ENCODE data around the gene MAN2A2.
A peak's percentile ranks its signal among the peaks of the same experiment; 100 is the strongest.

MAN2A2 gene

GRCh38 chr15:90945091-90945490 is 42.0 kb downstream of the MAN2A2 start:
- H3K9me3 ChIP-seq (ENCODE audit: insufficient read depth, low read depth, low read length): no peaks in the 10 kb centered on the region
- no peaks in the 10 kb centered on the region for H3K4me1 ChIP-seq (ENCODE audit: insufficient read depth, low read length)
- peaks cover 85% of the 10 kb centered on the region for H3K36me3 ChIP-seq (ENCODE audit: insufficient read depth, low read length)
- 98% methylated on average over 7 of the region's 7 CpGs for WGBS
- H3K9ac ChIP-seq (ENCODE audit: low read depth, low read length): no peak overlapping the region
- H3K4me3 ChIP-seq (ENCODE audit: low read length): no peak overlapping the region
- no peaks in the 10 kb centered on the region for H3K27me3 ChIP-seq (ENCODE audit: insufficient read depth, low read length)
- no peak overlapping the region for H3K27ac ChIP-seq (ENCODE audit: low read depth, low read length)

GRCh38 chr15:90946538-90946937 is 43.4 kb downstream of the MAN2A2 start:
- Histone ChIP-seq H3K4me1 (ENCODE audit: insufficient read depth, low read length) (no peaks in the 10 kb centered on the region), H3K27me3 (ENCODE audit: insufficient read depth, low read length) (no peaks in the 10 kb centered on the region)
- 96% methylated on average over 16 of the region's 16 CpGs for WGBS

DNA sequence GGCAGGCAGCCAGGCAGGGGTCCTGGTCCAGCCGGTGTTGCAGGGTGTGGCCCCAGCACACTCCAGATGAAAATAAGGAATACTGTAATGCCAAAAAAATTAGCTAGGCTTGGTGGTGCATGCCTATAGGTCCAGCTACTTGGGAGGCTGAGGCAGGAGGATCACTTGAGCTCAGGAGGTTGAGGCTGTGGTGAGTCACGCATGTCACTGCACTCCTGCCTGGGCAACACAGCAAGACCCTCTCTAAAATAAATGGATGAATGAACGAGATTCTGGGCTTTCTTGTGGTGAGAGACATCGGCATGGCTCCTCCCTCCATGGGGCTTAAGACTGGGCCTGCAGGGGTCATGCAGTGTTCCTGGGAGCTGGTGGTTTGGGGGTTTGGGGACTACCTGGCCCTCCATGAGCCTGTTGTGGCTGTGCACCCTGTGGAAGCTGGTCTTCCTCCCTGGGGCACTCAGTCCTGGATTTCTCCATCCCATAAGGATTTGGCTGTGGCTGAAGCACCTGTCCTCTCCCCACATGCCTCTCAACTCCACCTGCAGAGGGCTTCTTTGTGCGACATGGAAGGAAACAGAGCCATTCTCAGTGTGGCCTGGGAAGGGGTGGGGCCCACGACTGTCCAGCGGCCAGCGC is 44.0 kb downstream of the MAN2A2 start:
- 95% methylated on average over 8 of the region's 8 CpGs for WGBS
- H3K9me3 ChIP-seq (ENCODE audit: insufficient read depth, low read depth, low read length): no peaks in the 10 kb centered on the region
- H3K36me3 ChIP-seq (ENCODE audit: insufficient read depth, low read length): peaks cover 88% of the 10 kb centered on the region
- H3K9ac ChIP-seq (ENCODE audit: low read depth, low read length): no peak overlapping the region
- H3K4me3 ChIP-seq (ENCODE audit: low read length): no peak overlapping the region
- H3K4me1 ChIP-seq (ENCODE audit: insufficient read depth, low read length): no peaks in the 10 kb centered on the region
- no peaks in the 10 kb centered on the region for H3K27me3 ChIP-seq (ENCODE audit: insufficient read depth, low read length)
- H3K27ac ChIP-seq (ENCODE audit: low read depth, low read length): no peak overlapping the region

More at GRCh38 chr15:90946538-90946937, 43.4 kb downstream of the MAN2A2 start:
- Histone ChIP-seq H3K27ac (ENCODE audit: low read depth, low read length) (no peak overlapping the region), H3K36me3 (ENCODE audit: insufficient read depth, low read length) (peaks cover 86% of the 10 kb centered on the region), H3K9me3 (ENCODE audit: insufficient read depth, low read depth, low read length) (no peaks in the 10 kb centered on the region), H3K4me3 (ENCODE audit: low read length) (no peak overlapping the region), H3K9ac (ENCODE audit: low read depth, low read length) (no peak overlapping the region)

DNA sequence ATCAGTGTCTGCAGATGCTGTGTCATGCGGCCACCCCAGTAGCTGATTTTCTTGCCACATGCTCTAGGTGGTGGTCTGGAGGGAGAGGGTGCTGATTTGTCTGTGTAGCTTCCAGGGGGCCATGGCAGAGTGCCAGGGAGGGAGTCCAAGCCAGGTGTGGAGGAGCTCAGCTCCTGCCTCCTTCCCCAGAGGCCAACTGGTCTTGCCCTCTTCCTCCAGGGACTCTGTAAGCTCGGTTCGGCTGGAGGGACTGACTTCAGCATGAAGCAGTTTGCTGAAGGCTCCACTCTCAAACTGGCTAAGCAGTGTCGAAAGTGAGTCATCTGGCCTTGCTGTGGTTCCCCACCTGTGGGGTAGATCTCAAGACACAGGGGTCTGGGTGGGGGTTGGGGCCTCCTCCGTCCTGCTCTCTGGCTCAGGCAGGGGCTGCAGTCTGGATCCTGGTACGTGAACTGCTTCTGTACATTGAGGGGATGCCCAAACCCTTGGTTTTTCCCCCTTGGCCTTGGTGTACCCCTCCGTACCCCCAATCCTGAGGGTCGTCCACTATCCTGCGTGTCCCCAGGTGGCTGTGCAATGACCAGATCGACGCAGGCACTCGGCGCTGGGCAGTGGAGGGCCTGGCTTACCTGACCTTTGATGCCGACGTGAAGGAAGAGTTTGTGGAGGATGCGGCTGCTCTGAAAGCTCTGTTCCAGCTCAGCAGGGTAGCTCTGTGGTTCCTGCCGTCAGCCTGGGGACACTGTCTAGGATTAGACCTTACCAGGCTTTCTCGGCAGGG is 44.7 kb downstream of the MAN2A2 start:
- H3K27me3 ChIP-seq (ENCODE audit: insufficient read depth, low read length): no peaks in the 10 kb centered on the region
- H3K4me3 ChIP-seq (ENCODE audit: low read length): no peak overlapping the region
- peaks cover 84% of the 10 kb centered on the region for H3K36me3 ChIP-seq (ENCODE audit: insufficient read depth, low read length)
- H3K4me1 ChIP-seq (ENCODE audit: insufficient read depth, low read length): no peaks in the 10 kb centered on the region
- no peaks in the 10 kb centered on the region for H3K9me3 ChIP-seq (ENCODE audit: insufficient read depth, low read depth, low read length)
- no peak overlapping the region for H3K27ac ChIP-seq (ENCODE audit: low read depth, low read length)
- H3K9ac ChIP-seq (ENCODE audit: low read depth, low read length): no peak overlapping the region
- WGBS: 95% methylated on average over 18 of the region's 18 CpGs

DNA sequence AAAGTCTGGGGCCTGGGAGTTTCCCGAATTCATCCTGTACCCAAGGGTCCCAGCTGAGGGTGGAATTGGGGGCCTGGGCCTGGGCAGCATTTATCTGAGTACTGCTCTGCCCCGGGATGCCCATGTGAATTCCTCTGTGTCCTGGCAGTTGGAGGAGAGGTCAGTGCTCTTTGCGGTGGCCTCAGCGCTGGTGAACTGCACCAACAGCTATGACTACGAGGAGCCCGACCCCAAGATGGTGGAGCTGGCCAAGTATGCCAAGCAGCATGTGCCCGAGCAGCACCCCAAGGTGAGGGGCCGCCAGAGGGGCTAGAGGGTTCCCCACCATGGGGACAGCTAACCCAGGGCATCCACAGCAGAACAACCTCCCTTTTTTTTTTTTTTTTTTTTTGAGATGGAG is 45.4 kb downstream of the MAN2A2 start:
- H3K27ac ChIP-seq (ENCODE audit: low read depth, low read length): no peak overlapping the region
- no peaks in the 10 kb centered on the region for H3K4me1 ChIP-seq (ENCODE audit: insufficient read depth, low read length)
- H3K9ac ChIP-seq (ENCODE audit: low read depth, low read length): no peak overlapping the region

GRCh38 chr15:90949979-90950675 is 47.0 kb downstream of the MAN2A2 start:
- 96% methylated on average over 23 of the region's 23 CpGs for WGBS

More for the DNA sequence above, 45.4 kb downstream of the MAN2A2 start:
- peaks cover 84% of the 10 kb centered on the region for H3K36me3 ChIP-seq (ENCODE audit: insufficient read depth, low read length)
- H3K9me3 ChIP-seq (ENCODE audit: insufficient read depth, low read depth, low read length): no peaks in the 10 kb centered on the region
- H3K27me3 ChIP-seq (ENCODE audit: insufficient read depth, low read length): no peaks in the 10 kb centered on the region
- H3K4me3 ChIP-seq (ENCODE audit: low read length): no peak overlapping the region
- WGBS: 94% methylated on average over 8 of the region's 8 CpGs

GRCh38 chr15:90950676-90951075 is 47.6 kb downstream of the MAN2A2 start:
- WGBS: 97% methylated on average over 6 of the region's 6 CpGs
- peaks cover 72% of the 10 kb centered on the region for H3K36me3 ChIP-seq (ENCODE audit: insufficient read depth, low read length)

More at GRCh38 chr15:90949979-90950675, 47.0 kb downstream of the MAN2A2 start:
- Histone ChIP-seq H3K36me3 (ENCODE audit: insufficient read depth, low read length) (peaks cover 74% of the 10 kb centered on the region), H3K9me3 (ENCODE audit: insufficient read depth, low read depth, low read length) (no peaks in the 10 kb centered on the region), H3K4me1 (ENCODE audit: insufficient read depth, low read length) (no peaks in the 10 kb centered on the region), H3K9ac (ENCODE audit: low read depth, low read length) (no peak overlapping the region), H3K27ac (ENCODE audit: low read depth, low read length) (no peak overlapping the region), H3K4me3 (ENCODE audit: low read length) (no peak overlapping the region), H3K27me3 (ENCODE audit: insufficient read depth, low read length) (no peaks in the 10 kb centered on the region)

DNA sequence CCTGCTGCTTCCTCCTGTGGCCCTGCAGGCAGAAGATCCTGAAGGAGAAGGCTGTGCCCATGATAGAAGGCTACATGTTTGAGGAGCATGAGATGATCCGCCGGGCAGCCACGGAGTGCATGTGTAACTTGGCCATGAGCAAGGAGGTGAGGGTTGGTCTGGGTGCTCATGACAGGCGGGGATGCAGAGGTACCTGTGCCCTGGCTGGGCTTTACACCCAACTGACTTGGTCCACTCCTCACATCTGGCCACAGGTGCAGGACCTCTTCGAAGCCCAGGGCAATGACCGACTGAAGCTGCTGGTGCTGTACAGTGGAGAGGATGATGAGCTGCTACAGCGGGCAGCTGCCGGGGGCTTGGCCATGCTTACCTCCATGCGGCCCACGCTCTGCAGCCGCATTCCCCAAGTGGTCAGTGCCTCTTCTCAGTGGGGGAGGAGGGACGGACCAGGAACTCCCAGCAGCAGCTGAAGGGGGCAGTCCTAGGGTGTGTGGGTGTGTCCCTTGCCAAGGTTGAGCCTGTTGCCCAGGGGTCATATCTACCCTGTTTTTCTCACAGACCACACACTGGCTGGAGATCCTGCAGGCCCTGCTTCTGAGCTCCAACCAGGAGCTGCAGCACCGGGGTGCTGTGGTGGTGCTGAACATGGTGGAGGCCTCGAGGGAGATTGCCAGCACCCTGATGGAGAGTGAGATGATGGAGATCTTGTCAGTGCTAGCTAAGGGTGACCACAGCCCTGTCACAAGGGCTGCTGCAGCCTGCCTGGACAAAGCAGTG is 50.0 kb downstream of the MAN2A2 start:
- no peak overlapping the region for H3K27ac ChIP-seq (ENCODE audit: low read depth, low read length)
- no peak overlapping the region for H3K4me3 ChIP-seq (ENCODE audit: low read length)
- H3K9ac ChIP-seq (ENCODE audit: low read depth, low read length): no peak overlapping the region
- H3K4me1 ChIP-seq (ENCODE audit: insufficient read depth, low read length): peaks cover 9% of the 10 kb centered on the region; the same call in 1 of the 2 replicates
- no peaks in the 10 kb centered on the region for H3K9me3 ChIP-seq (ENCODE audit: insufficient read depth, low read depth, low read length)
- H3K27me3 ChIP-seq (ENCODE audit: insufficient read depth, low read length): no peaks in the 10 kb centered on the region
- H3K36me3 ChIP-seq (ENCODE audit: insufficient read depth, low read length): peaks cover 53% of the 10 kb centered on the region
- WGBS: 94% methylated on average over 14 of the region's 14 CpGs

More at GRCh38 chr15:90950676-90951075, 47.6 kb downstream of the MAN2A2 start:
- Histone ChIP-seq H3K27ac (ENCODE audit: low read depth, low read length) (no peak overlapping the region), H3K9me3 (ENCODE audit: insufficient read depth, low read depth, low read length) (no peaks in the 10 kb centered on the region), H3K4me3 (ENCODE audit: low read length) (no peak overlapping the region), H3K4me1 (ENCODE audit: insufficient read depth, low read length) (peaks cover 1% of the 10 kb centered on the region; the same call in 1 of the 2 replicates), H3K27me3 (ENCODE audit: insufficient read depth, low read length) (no peaks in the 10 kb centered on the region), H3K9ac (ENCODE audit: low read depth, low read length) (no peak overlapping the region)

GRCh38 chr15:90953947-90954711 is 51.0 kb downstream of the MAN2A2 start:
- no peak overlapping the region for H3K9ac ChIP-seq (ENCODE audit: low read depth, low read length)
- H3K27me3 ChIP-seq (ENCODE audit: insufficient read depth, low read length): no peaks in the 10 kb centered on the region
- H3K9me3 ChIP-seq (ENCODE audit: insufficient read depth, low read depth, low read length): no peaks in the 10 kb centered on the region
- 78% methylated on average over 16 of the region's 16 CpGs for WGBS
- H3K27ac ChIP-seq (ENCODE audit: low read depth, low read length): no peak overlapping the region
- H3K36me3 ChIP-seq (ENCODE audit: insufficient read depth, low read length): peaks cover 45% of the 10 kb centered on the region
- peak overlapping the region; percentile 74 for H3K4me3 ChIP-seq (ENCODE audit: low read length)
- H3K4me1 ChIP-seq (ENCODE audit: insufficient read depth, low read length): peaks cover 9% of the 10 kb centered on the region; the same call in 1 of the 2 replicates

Data from HUES64 (cell line).